HG03139 (cell line): ENCODE results near the gene SAC3D1.
A peak's percentile ranks its signal among the peaks of the same experiment; 100 is the strongest.
"Not testable (repeated sequence)": the region's sequence is repeated elsewhere in the genome, so short reads cannot be mapped to it uniquely, and the experiment has no call there.

Experiments used
- ATAC-seq: cut with Tn5 transposase; IDR thresholded peaks from one replicate; pipeline ENCODE4 v1.9.1; 2021; ENCODE audit not compliant: unreplicated experiment

SAC3D1 gene

DNA sequence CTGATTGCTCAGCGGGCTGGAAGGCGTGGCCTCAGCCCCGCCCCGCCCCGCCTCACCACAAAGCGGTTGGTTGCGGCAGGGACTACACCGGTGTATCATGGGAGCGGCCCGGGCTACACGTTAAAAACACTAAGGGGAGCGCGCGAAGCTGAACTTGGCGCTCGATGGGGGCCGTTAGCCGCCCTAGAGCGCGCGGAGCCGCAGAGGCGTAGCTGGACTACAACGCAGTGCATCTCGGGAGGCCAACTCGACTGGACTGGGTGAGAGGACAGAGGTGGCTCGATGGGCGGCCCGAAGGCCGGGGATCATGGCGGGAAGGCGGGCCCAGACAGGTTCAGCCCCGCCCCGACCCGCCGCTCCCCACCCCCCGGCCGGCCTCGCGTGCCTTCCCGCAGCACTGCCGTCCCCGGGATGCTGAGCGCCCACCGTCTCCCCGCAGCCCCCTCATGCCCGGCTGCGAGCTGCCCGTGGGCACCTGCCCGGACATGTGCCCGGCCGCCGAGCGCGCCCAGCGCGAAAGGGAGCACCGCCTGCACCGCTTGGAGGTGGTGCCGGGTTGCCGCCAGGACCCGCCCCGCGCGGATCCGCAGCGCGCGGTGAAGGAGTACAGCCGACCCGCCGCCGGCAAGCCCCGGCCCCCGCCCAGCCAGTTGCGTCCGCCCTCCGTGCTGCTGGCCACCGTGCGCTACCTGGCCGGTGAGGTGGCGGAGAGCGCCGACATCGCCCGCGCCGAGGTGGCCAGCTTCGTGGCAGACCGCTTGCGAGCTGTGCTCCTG is at the start of gene SAC3D1:
TSS of gene SAC3D1 (plus strand) at position 364 of the 776 bp plus-strand sequence. CDS start at position 447, 83 bp downstream.
- peak; percentile 85 for ATAC-seq

DNA sequence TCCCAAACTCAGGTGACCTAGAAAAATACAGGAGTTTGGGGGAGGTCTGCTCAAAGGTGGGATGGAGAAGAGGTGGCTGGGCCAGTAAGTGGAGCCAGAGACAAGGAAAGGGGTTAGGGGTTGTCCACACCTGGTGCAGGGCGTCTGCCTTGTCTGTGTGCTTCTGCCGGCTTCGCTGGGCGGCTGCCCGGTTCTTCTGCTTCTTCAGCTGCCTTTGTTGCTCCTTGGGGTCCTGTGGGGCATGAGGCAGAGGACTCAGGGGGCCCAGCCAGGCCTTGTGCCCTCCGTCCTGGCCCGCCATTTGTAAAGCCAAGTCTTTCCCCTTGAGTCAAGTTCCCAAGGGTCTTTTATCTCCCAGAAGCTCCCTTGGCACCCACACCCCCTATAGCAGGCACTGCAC is 46.7 kb upstream of the SAC3D1 start:
- ATAC-seq: no peak

DNA sequence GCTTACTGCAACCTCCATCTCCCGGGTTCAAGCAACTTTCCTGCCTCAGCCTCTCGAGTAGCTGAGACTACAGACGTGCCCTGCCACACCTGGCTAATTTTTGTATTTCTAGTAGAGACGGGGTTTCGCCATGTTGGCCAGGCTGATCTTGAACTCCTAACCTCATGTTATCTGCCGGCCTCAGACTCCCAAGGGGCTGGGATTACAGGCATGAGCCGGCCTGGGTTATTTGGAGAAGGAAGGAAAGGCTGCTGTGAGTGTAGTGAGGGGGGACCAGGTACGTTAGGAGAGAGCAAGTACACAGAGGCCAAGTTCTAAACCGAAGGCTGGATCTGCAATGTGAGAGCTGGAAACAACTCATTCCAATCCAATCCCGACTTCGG is 44.7 kb upstream of the SAC3D1 start:
- no peak for ATAC-seq

DNA sequence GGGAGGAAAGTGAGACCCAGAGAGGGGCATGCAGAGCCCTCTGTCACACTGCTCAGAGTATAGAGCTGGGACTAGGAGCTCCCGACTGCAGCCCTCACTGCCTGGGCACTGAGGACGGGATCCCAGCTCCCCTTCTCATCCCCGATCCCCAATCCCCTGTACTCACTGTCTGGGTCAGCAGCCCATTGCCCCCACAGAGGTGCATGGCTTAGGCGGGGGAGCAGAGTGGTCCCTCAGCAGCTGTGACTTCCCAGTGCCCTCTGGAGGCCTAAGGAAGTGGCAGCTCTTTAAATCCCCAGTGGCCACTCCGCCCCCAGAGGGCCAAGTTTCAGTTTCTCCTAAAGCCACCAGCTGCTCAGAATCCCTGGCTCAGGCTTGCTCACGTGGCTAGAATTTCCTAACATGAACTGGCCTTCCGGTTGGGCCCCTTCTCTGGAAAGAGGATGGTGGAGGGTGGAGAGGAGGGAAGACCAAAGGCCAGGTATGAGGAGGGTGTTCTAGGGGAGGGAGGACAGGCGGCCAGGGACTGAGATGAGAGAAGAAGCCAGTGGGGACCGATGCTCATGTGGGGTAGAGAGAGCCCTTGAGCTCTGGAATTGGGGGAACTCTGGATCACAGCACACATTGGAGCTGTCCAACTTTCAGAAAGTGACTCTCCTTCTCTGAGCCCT is 44.2 kb upstream of the SAC3D1 start, which contains the start of gene BATF2:
TSS of gene BATF2 (minus strand) at position 262 of the 671 bp plus-strand sequence. CDS start at position 205, 57 bp downstream.
- no peak for ATAC-seq

DNA sequence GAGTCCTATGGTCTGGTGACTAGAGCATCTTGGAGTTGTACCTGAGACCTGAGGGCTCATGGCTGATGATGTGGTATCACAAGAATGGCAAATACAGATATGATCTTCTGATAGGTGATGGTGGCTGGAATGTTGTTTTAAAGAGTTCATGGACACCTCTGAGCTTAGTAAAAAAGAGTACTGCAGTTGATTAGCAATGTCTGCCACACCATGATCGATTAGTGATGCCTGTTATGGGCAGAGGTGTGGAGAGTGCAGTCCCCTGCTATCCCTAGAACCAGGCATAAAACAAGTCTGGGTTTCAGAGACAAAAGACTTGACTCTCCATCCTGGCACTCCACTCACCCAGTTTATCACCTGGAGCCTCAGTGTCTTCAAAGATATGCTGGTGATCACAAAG is 42.9 kb upstream of the SAC3D1 start:
- ATAC-seq: no peak

DNA sequence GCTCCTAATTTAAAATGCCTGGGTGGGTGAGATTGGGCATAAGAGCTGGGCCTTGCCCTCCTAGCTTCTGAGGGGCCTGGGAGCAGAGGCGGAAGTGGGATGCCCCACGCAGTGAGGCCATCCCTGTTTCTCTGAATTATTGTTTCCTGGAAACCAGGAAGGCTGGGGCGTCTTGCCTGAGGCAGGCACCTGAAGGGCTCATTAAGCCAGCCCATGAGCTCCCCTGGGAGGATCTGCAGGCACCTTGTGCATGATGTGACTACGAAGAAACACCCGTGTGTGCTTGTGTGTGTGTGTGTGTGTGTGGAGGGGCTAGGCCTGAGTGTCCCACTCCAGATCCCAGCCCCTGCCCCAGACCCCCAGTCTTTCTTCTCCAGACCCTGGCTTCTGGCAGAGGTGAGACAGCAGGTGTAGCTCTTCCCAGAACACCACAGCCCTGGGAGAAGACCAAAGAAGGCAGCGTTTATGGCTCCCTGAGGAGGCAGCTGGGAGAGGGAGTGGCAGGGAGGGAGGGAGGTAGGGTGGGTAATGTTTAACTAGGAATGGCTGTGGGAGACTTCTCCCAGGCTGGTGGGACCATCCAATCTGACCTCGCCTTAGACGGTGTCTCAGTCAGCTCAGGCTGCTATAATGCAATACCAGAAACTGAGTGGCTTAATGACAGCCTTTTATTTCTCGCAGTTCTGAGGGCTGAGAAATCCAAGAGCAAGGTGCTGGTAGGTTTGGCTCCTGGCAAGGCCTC is 42.1 kb upstream of the SAC3D1 start:
- ATAC-seq: no peak

DNA sequence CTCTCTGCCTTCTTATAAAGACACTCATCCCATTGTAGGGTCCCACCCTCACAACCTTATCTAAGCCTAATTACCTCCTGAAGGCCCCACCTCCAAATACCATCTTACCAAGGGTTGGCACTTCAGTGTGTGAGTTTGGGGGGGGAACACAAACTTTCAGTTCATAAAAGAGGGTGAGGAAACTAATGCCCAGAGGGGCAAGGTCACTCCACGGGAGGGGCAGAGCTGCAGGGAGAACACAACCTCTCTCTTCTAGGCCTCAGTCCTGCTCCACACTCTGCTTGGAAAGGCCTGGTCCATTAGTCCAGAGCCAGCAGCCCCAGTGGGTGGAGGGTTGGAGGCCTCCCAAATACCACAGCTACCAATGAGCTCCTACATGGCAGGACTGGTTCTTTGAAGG is 41.5 kb upstream of the SAC3D1 start:
- ATAC-seq: no peak

DNA sequence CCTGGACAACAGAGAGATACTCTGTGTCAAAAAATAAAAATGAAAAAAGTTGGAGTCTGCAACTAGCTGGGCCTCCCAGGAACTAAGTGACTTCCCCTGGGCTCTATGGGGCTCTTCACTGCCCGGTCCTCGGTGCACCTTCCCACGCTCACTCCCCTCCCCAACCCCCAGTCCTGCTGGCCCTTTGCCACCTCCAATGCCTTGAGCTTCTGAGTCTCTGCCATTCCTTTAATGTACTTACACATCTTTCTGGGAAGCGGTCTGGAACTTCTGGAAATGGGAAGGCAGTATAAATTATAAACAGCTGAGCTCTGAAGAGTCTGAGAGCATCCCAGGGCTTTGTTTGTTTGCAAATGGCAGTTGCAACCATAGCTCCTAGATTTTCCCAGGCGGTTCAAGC is 38.3 kb upstream of the SAC3D1 start:
- ATAC-seq: no peak

DNA sequence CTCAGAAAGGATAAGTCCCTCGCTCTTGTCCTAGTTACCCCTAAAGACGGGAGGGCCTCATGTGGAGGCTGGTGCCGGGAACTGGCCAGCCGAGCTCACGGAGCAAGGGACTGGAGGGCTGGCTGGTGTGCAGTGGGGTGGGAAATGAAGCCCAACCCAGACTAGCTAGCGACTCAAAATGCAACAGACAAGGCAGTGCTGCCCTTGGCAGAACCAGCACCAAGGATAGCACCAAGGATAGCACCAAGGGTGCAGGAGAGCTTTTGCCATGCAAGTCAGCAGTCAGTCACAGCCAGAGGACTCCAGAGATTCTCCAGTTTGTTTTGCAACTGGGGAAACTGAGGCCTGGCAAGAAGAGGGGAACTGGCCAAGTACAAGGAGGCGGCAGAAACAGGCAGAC is 37.7 kb upstream of the SAC3D1 start:
- ATAC-seq: no peak

DNA sequence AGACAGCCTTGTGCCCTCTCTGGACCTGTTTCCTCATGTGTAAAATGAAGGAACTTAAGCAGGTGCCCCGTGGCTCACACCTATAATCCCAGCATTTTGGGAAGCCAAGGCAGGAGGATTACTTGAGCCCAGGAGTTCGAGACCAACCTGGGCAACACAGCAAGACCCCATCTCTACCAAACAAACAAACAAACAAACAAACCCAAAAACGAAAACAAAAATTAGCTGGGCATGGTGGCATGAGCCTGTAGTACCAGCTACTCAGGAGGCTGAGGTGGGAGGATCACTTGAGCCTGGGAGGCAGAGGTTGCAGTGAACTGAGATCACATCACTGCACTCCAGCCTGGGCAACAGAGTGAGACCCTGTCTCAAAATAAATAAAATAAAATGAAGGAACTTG is 37.0 kb upstream of the SAC3D1 start:
- ATAC-seq: not testable (repeated sequence)

DNA sequence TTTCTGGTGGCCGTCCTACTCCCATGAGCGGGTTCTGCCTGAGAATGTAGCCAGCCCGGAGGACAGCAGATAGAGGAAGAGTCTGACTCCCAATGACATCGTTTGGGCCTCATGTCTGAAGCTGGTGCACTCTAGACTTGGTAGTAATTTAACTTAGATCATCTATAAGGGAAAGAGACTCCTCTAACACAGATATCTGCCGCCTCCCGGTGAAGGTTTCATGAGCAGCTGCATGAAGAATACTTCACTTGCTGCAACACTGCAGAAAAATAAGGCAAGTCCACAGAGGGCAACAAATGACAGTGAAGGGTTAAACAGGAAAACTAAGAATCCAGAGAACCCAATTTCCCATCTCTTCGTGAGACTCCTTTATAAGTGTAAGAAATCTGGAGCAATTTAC is 33.0 kb upstream of the SAC3D1 start:
- ATAC-seq: no peak

DNA sequence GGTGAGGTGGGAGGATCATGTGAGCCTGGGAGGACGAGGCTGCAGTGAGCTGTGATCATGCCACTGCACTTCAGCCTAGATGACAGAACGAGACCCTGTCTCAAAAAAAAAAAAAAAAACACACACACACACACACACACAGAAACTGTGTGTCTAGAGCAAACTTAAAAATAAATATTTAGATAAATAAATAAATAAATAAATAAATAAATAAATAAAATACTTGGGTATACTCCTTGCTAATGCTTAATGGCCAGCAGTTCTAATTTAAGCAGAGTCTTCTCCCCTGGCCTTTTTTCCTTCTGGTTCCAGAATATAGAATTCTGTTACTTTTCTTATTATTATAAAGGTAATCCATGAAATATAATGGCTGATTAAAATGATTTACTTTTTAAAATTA is 32.1 kb upstream of the SAC3D1 start:
- ATAC-seq: no peak

DNA sequence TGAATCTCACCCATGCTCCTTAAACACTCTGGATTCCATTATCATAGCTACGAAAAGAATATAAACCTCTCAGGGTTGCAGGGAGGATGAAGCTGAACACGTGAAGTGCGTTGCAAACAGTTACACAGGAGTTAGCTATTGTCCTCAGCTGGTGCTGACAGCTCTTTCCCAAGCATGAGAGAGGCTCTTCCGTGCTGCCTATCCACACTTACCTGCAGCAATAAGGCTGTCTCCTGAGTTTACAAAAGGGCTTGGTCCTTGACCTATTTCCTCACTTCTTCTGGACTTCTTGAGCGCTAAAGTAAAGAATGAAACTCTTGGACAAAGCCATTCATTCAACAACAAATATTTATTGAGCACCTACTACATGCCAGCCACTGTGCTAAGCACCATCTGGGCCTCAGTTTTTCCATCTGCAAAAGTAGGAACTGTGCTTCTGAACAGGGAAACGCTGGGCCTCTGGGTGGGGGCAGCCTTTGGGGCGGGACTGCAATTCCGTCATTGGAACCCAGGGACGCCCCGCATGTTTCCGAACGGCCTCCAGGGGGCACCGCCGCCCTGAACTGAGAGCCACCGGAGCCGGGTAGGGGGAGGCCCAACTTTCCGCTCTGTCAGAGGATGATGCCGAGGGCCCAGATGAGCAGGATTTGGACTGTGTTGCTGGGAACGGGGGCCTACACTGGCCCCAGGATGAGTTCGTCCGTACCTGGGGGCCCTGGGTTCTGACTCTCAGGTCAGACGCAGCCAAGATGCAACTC is 27.7 kb upstream of the SAC3D1 start:
- ATAC-seq: peak; percentile 56

DNA sequence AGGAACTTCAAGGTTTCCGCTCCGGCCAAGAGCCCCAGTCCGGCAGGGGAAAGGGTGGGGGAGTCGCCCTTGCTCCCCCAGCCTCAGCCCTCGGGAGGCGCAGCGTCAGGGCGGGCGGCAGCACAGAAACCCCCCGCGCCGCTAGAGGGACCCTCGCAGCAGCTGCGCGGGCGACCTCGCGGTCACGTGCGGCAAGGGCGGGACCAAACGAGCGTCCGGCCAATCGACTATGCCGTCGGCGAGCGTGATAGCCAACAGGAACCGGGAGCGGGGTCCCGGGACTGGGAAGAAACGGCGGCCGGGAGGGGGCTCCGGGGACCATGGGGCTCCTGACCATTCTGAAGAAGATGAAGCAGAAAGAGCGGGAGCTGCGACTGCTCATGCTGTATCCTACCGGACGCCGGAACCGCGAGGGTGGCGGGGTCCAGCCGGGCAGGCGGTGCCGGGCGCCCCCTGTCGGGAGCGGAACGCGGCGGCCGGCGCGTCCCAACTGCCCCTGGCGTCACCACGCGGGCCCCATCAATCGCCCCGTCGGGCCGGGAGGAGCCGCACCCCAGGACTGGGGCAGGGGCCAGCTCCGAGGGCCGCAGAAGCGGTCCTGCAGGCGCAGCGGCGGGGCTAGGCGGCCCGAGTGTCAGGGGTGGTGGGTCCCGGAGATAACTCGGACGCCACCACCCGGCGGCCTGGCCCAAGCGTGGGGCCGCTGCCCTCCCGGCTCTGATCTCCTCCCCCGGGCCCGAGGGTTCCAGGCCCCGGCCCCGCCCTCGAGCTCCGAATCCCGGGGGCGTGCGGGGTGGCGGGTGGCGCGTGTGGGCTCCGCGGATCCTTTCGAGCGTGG is 26.9 kb upstream of the SAC3D1 start, which contains the start of gene ARL2:
TSS of gene ARL2 (plus strand) at position 273 of the 838 bp plus-strand sequence. CDS start at position 321, 48 bp downstream.
- peak; percentile 62 for ATAC-seq

DNA sequence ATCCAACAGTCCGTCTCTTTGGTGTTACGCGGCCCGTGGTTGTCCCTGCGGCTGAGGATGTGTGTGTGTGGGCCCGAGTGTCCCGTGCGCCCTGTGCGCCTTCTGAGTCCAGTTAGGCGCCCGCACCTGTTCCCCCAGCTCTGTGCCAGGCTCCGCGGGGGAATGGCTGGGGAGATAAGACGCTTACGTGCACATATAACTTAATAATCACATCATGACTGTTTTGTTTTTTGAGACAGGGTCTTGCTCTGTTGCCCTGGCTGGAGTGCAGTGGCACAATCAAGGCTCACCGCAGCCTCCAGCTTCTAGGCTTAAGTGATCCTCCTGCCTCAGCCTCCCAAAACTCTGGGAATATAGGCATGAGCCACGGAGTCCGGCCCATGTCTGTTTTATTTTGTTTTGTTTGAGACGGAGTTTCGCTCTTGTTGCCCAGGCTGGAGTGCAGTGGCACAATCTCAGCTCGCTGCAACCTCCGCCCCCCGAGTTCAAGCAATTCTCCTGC is 26.2 kb upstream of the SAC3D1 start:
- no peak for ATAC-seq

DNA sequence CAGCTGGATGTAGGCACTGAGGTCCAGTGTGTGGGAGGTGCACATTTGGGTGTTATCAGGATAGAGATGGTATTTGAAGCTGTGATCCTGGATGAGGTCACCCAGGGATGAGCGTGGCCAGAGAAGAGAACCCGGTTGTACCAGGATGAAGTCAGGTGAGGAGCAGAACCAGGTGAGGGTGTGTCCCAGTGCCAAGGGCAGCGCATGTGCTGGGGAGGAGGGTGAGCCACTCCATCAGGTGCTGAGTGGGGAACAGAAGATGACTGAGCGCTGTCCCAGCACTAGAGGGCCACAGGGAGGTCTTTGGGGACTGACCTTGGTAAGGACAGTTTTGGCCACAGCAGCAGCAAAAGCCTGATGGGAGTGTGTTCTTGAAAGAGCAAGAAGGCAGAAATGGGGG is 24.3 kb upstream of the SAC3D1 start:
- no peak for ATAC-seq

DNA sequence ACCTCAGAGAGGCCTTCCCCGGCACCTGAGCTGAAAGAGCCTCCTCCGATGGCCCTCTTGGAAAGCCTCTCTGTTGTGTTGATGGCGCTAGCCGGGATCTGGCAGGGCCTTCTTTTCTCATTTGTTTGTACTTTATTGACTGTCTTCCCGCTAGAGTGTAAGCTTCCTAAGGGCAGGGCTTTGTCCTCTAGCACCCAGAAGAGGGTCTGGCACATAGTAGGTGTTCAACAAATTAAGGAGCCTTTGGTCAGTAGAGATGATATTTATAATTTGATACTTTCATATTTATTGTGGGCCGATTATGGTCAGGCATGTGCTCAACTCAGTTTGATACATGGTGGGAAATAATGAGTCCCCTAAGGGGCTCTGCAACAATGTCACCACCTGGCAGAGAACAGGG is 23.1 kb upstream of the SAC3D1 start:
- ATAC-seq: no peak

DNA sequence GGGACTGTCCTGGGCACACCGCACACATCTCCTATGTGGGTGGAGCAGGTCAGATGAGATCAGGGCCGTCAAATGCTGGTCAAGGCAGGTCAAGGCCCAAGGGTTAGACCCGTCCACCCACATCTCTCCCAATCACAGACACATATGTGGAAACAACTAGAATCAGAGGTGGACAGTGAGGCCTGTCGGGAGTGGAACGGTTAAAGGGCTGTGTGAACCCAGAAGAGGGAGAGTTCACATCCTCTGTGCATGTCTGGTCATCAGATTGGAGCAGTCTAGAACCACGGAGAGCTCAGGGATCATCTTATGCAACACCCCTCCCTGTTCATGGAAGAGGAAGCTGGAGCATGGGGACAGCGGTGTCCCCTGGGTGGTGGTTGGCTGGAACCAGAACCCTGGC is 21.2 kb upstream of the SAC3D1 start:
- no peak for ATAC-seq

DNA sequence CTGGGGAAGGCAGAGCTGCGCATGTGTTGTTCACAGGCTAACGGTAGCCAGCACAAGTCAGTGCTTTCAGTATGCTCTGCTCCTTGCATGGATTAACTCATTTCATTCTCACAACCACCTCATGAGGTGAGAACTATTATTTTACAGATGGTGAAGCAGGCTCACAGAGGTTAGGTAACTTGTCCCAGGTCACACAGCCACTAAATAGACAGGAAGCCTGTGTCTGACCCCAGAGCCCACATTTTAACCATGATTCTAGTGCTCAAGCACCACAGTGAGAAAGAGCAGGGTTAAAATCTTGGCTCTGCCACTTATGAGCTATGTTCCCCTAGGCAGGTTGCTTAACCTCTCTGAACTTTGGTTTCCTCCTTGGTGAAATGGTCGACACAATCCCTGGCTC is 20.0 kb upstream of the SAC3D1 start:
- ATAC-seq: no peak

DNA sequence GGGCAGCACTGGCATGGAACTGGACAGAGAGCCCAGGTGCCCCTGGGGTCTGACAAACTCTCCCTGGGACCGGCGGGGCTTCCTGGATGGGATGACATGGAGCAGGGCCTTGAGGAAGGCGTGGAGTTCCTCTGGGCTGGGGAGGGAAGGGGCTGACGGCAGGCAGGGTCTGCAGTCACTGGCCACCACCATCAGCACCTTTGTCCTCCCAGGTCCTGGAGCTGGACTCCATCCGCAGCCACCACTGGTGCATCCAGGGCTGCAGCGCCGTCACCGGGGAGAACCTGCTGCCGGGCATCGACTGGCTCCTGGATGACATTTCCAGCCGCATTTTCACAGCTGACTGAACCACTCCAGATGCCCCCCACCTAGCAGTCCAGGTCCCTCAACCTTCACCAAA is 19.5 kb upstream of the SAC3D1 start:
- no peak for ATAC-seq
